IPS DF 6.9 (cell line): ENCODE measurements around the gene GRAMD4.

Experiments used
- DNase-seq: peaks from one replicate; pipeline ENCODE4 v3.0.0-alpha.2; 2013; ENCODE audit warnings: low read depth, low spot score
- H3K27ac ChIP-seq: one replicate; pipeline ENCODE4 v1.5.1; 2013; ENCODE audit warnings: low read length, control low read depth
- H3K27me3 ChIP-seq: 2 replicates; pipeline ENCODE4 v1.6.1; 2013; ENCODE audit warnings: mild to moderate bottlenecking, low read length; ENCODE audit not compliant: control insufficient read depth, insufficient read depth
- H3K36me3 ChIP-seq: 2 replicates; pipeline ENCODE4 v1.6.1; 2013; ENCODE audit warnings: low read length; ENCODE audit not compliant: control insufficient read depth, insufficient read depth
- H3K4me1 ChIP-seq: 2 replicates; pipeline ENCODE4 v1.6.1; 2013; ENCODE audit warnings: low read length; ENCODE audit not compliant: control insufficient read depth, insufficient read depth
- H3K4me3 ChIP-seq: 2 replicates; pipeline ENCODE4 v1.5.1; 2013; ENCODE audit warnings: mild to moderate bottlenecking, low read length
- H3K9me3 ChIP-seq: 2 replicates; pipeline ENCODE4 v1.6.1; 2013; ENCODE audit warnings: low read length, inconsistent platforms; ENCODE audit not compliant: control insufficient read depth, insufficient read depth
- WGBS: extraction: QIAGEN DNeasy Blood & Tissue Kit; methylation state at CpG from one replicate; pipeline ENCODE4 v1.1.7; 2013; ENCODE audit warnings: mixed read lengths, missing lambda C conversion rate; ENCODE audit not compliant: insufficient read length, insufficient coverage; 5-methylcytosine and 5-hydroxymethylcytosine counted together

GRAMD4 gene

GRCh38 chr22:46611189-46611588 lies 9.0 kb upstream of the GRAMD4 start:
- Histone ChIP-seq H3K27me3 (no peaks in the 10 kb centered on the region), H3K4me1 (no peaks in the 10 kb centered on the region; the same call in 1 of the 2 replicates), H3K4me3 (no peak overlapping the region), H3K36me3 (no peaks in the 10 kb centered on the region), H3K9me3 (no peaks in the 10 kb centered on the region), H3K27ac (no peak overlapping the region)
- DNase-seq: no peak
- no CpG with 5 or more reads among the region's 7 CpGs for WGBS

GRCh38 chr22:46612341-46612903 lies 7.8 kb upstream of the GRAMD4 start:
- Histone ChIP-seq H3K4me1 (no peaks in the 10 kb centered on the region; the same call in 1 of the 2 replicates), H3K4me3 (no peak overlapping the region), H3K9me3 (no peaks in the 10 kb centered on the region), H3K27ac (no peak overlapping the region), H3K27me3 (no peaks in the 10 kb centered on the region), H3K36me3 (no peaks in the 10 kb centered on the region)
- WGBS: no CpG with 5 or more reads among the region's 13 CpGs
- DNase-seq: no peak

GRCh38 chr22:46612904-46613605 lies 7.1 kb upstream of the GRAMD4 start:
- H3K4me1 ChIP-seq: no peaks in the 10 kb centered on the region; the same call in 1 of the 2 replicates
- no peak for DNase-seq
- H3K27ac ChIP-seq: no peak overlapping the region
- no peaks in the 10 kb centered on the region for H3K9me3 ChIP-seq
- no peaks in the 10 kb centered on the region for H3K36me3 ChIP-seq
- H3K27me3 ChIP-seq: no peaks in the 10 kb centered on the region
- no peak overlapping the region for H3K4me3 ChIP-seq
- no CpG with 5 or more reads among the region's 23 CpGs for WGBS

GRCh38 chr22:46613606-46614021 lies 6.6 kb upstream of the GRAMD4 start:
- no peak overlapping the region for H3K27ac ChIP-seq
- no peak overlapping the region for H3K4me3 ChIP-seq
- H3K27me3 ChIP-seq: no peaks in the 10 kb centered on the region
- H3K9me3 ChIP-seq: no peaks in the 10 kb centered on the region
- WGBS: no CpG with 5 or more reads among the region's 13 CpGs
- no peaks in the 10 kb centered on the region for H3K36me3 ChIP-seq
- H3K4me1 ChIP-seq: no peaks in the 10 kb centered on the region; the same call in 1 of the 2 replicates
- no peak for DNase-seq

GRCh38 chr22:46614025-46614931 lies 5.9 kb upstream of the GRAMD4 start:
- H3K4me1 ChIP-seq: no peaks in the 10 kb centered on the region; the same call in 1 of the 2 replicates
- no peak overlapping the region for H3K4me3 ChIP-seq
- no peaks in the 10 kb centered on the region for H3K27me3 ChIP-seq
- no peaks in the 10 kb centered on the region for H3K36me3 ChIP-seq
- DNase-seq: no peak
- H3K27ac ChIP-seq: no peak overlapping the region
- H3K9me3 ChIP-seq: no peaks in the 10 kb centered on the region
- no CpG with 5 or more reads among the region's 31 CpGs for WGBS

- DNase-seq: no peak
- H3K9me3 ChIP-seq: no peaks in the 10 kb centered on the region
- no peaks in the 10 kb centered on the region for H3K27me3 ChIP-seq
- no peak overlapping the region for H3K4me3 ChIP-seq
- H3K36me3 ChIP-seq: no peaks in the 10 kb centered on the region
- no peaks in the 10 kb centered on the region; the same call in 1 of the 2 replicates for H3K4me1 ChIP-seq
- no peak overlapping the region for H3K27ac ChIP-seq
- WGBS: no CpG with 5 or more reads among the region's 18 CpGs
These were observed 2.8 kb upstream of the GRAMD4 start for GRCh38 chr22:46617207-46617985.

- H3K27me3 ChIP-seq: no peaks in the 10 kb centered on the region
- no peak overlapping the region for H3K4me3 ChIP-seq
- H3K27ac ChIP-seq: no peak overlapping the region
- no peaks in the 10 kb centered on the region for H3K9me3 ChIP-seq
- no CpG with 5 or more reads among the region's 29 CpGs for WGBS
- H3K36me3 ChIP-seq: no peaks in the 10 kb centered on the region
- DNase-seq: no peak
- no peaks in the 10 kb centered on the region; the same call in 1 of the 2 replicates for H3K4me1 ChIP-seq
These were observed 2.1 kb upstream of the GRAMD4 start for GRCh38 chr22:46617986-46618647.

GRCh38 chr22:46618667-46619066 lies 1.5 kb upstream of the GRAMD4 start:
- DNase-seq: no peak
- Histone ChIP-seq H3K27ac (no peak overlapping the region), H3K9me3 (no peaks in the 10 kb centered on the region), H3K4me3 (no peak overlapping the region), H3K36me3 (no peaks in the 10 kb centered on the region), H3K4me1 (no peaks in the 10 kb centered on the region; the same call in 1 of the 2 replicates), H3K27me3 (no peaks in the 10 kb centered on the region)
- no CpG with 5 or more reads among the region's 19 CpGs for WGBS

- Histone ChIP-seq H3K27me3 (no peaks in the 10 kb centered on the region), H3K9me3 (no peaks in the 10 kb centered on the region), H3K4me3 (no peak overlapping the region), H3K4me1 (no peaks in the 10 kb centered on the region), H3K36me3 (no peaks in the 10 kb centered on the region), H3K27ac (no peak overlapping the region)
- DNase-seq: no peak
- WGBS: no CpG with 5 or more reads among the region's 10 CpGs
These were observed 851 bp upstream of the GRAMD4 start for GRCh38 chr22:46619240-46619829.
